Osteoblast (primary cell): Measurements from ENCODE around the gene UGT3A2. TPM values are rescaled to one million over a fixed set of nuclear protein-coding genes. Genes with fewer than 3 reads are reported as not detected.

ENCODE experiments used
- DNase-seq: peaks from one replicate; pipeline ENCODE4 v3.0.0; 2011; ENCODE audit warnings: low spot score, mixed read lengths; ENCODE audit not compliant: insufficient read length; ENCODE audit errors: missing footprints
- H2AFZ ChIP-seq: 2 replicates; pipeline ENCODE4 v1.6.0; 2011; ENCODE audit warnings: mild to moderate bottlenecking, low read length
- H3K27ac ChIP-seq: 2 replicates; pipeline ENCODE4 v1.5.1; 2011; ENCODE audit warnings: mild to moderate bottlenecking, low read depth, low read length, moderate library complexity
- H3K27me3 ChIP-seq: 2 replicates; pipeline ENCODE4 v1.6.0; 2012; ENCODE audit warnings: mild to moderate bottlenecking, control low read depth, inconsistent platforms, low read length, moderate library complexity; ENCODE audit not compliant: insufficient read depth
- H3K36me3 ChIP-seq: 2 replicates; pipeline ENCODE4 v1.5.1; 2011; ENCODE audit warnings: mild to moderate bottlenecking, low read length, control low read depth, moderate library complexity; ENCODE audit not compliant: insufficient read depth
- H3K4me1 ChIP-seq: 2 replicates; pipeline ENCODE4 v1.5.1; 2011; ENCODE audit warnings: mild to moderate bottlenecking, low read length, control low read depth, moderate library complexity; ENCODE audit not compliant: insufficient read depth
- H3K4me2 ChIP-seq: 2 replicates; pipeline ENCODE4 v1.6.0; 2011; ENCODE audit warnings: mild to moderate bottlenecking, low read length; ENCODE audit not compliant: insufficient read depth
- H3K4me3 ChIP-seq: fragments of 200-600 bp; sonication (generic); 3 replicates; pipeline ENCODE4 v1.5.1; 2012; ENCODE audit warnings: mild to moderate bottlenecking, low read length, inconsistent platforms; ENCODE audit not compliant: insufficient read depth
- H3K79me2 ChIP-seq: 2 replicates; pipeline ENCODE4 v1.6.0; 2012; ENCODE audit warnings: mild to moderate bottlenecking, low read length, control low read depth, inconsistent platforms; ENCODE audit not compliant: insufficient read depth
- H3K9me3 ChIP-seq: 2 replicates; pipeline ENCODE4 v1.5.1; 2011; ENCODE audit warnings: low read depth, low read length, control low read depth
- H4K20me1 ChIP-seq: 2 replicates; pipeline ENCODE4 v1.6.0; 2012; ENCODE audit warnings: mild to moderate bottlenecking, low read length, control low read depth; ENCODE audit not compliant: insufficient read depth
- CTCF ChIP-seq: IDR thresholded peaks from 2 replicates; pipeline ENCODE4 v1.5.1; 2011; ENCODE audit warnings: mild to moderate bottlenecking, low read depth, low read length, moderate library complexity; ENCODE audit errors: extremely low read depth
- total RNA-seq: library from RNA; depleted of rRNA; stranded (reverse); fragments of >200 nt; gene quantifications from 2 replicates; pipeline ENCODE4 v1.2.3, GENCODE V29; 2012

Gene UGT3A2
- total RNA-seq, 1 donor: under 0.01 TPM

- no peaks in the 10 kb centered on the region for H3K9me3 ChIP-seq
- H3K4me3 ChIP-seq: no peak overlapping the region
- DNase-seq: no peak
- H3K36me3 ChIP-seq: no peaks in the 10 kb centered on the region
- no peak overlapping the region for H3K27ac ChIP-seq
- no peaks in the 10 kb centered on the region for H3K27me3 ChIP-seq
- H4K20me1 ChIP-seq: no peaks in the 10 kb centered on the region
- no peak overlapping the region for H3K4me2 ChIP-seq
- no peak for TF ChIP-seq CTCF
- H2AFZ ChIP-seq: no peak overlapping the region
- H3K79me2 ChIP-seq: no peaks in the 10 kb centered on the region
- H3K4me1 ChIP-seq: no peaks in the 10 kb centered on the region
Observed at GRCh38 chr5:36017622-36018021, 49.1 kb downstream of the UGT3A2 start.

GRCh38 chr5:36017004-36017403 is 49.7 kb downstream of the UGT3A2 start:
- Histone ChIP-seq H3K36me3 (no peaks in the 10 kb centered on the region), H4K20me1 (no peaks in the 10 kb centered on the region), H3K27ac (no peak overlapping the region), H3K9me3 (no peaks in the 10 kb centered on the region), H3K79me2 (no peaks in the 10 kb centered on the region), H3K4me2 (no peak overlapping the region), H2AFZ (no peak overlapping the region), H3K27me3 (no peaks in the 10 kb centered on the region), H3K4me3 (no peak overlapping the region), H3K4me1 (no peaks in the 10 kb centered on the region)
- no peak for TF ChIP-seq CTCF
- DNase-seq: no peak

GRCh38 chr5:36013182-36013581 is 53.5 kb downstream of the UGT3A2 start:
- Histone ChIP-seq H4K20me1 (no peaks in the 10 kb centered on the region), H3K27ac (no peak overlapping the region), H3K79me2 (no peaks in the 10 kb centered on the region), H3K4me2 (no peak overlapping the region), H3K9me3 (no peaks in the 10 kb centered on the region), H2AFZ (no peak overlapping the region), H3K4me3 (no peak overlapping the region), H3K4me1 (no peaks in the 10 kb centered on the region), H3K27me3 (no peaks in the 10 kb centered on the region), H3K36me3 (no peaks in the 10 kb centered on the region)
- no peak for TF ChIP-seq CTCF
- DNase-seq: no peak

GRCh38 chr5:36009698-36010097 is 57.0 kb downstream of the UGT3A2 start:
- Histone ChIP-seq H3K27me3 (no peaks in the 10 kb centered on the region), H3K4me1 (no peaks in the 10 kb centered on the region), H3K4me3 (no peak overlapping the region), H3K27ac (no peak overlapping the region), H2AFZ (no peak overlapping the region), H3K4me2 (no peak overlapping the region), H3K36me3 (no peaks in the 10 kb centered on the region), H4K20me1 (no peaks in the 10 kb centered on the region), H3K79me2 (no peaks in the 10 kb centered on the region), H3K9me3 (no peaks in the 10 kb centered on the region)
- no peak for TF ChIP-seq CTCF
- DNase-seq: no peak
